ENCODE data around the gene KRT7.

DNA sequence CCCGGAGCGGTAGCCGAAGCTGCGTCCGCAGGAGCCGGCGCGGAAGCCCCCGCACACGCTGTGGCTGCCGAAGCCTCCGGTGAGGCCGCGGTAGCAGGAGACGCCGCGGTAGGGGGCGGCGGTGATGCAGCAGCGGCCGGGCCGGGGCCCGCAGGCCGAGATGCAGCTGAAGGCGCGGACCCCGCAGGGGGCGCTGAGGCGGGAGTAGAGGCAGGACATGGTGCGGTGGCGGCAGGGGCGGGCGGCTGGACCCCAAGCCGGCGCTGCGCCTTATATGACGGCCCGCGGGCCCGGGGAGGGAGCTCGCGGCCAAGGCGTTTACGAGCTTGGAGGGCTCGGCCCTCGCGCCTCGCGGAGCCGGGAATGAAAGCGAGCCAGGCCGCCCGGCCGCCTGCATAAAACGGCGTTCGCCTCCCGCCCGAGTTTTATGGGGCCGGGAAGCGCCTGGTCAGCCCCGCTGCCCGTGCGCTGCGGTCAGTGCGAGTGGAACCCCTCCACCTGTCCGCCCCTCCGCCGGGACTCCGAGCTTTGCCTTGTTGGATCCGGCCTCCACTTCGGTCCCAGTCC, 25.4 kb downstream of the KRT7 start:
- no peak for TF ChIP-seq TAF1 (IDR thresholded peaks at IDR 0.05; ENCODE audit: borderline replicate concordance, low read depth, low read length)
- no peak for TF ChIP-seq POLR2A (IDR thresholded peaks at IDR 0.05; ENCODE audit: low read depth, low read length)

All from GM12892 (cell line).